Mucosa of gallbladder (tissue), 1 donor: ENCODE measurements around the gene PHLDB2. TPM values are rescaled to one million over a fixed set of nuclear protein-coding genes. Genes with fewer than 3 reads are reported as not detected.

Source experiments
- DNase-seq: peaks from one replicate; pipeline ENCODE4 v3.0.0-alpha.2; 2020; ENCODE audit warnings: low spot score
- total RNA-seq: library from RNA; stranded (reverse); gene quantifications from one replicate; pipeline ENCODE4 v1.2.1, GENCODE V29; 2021
- donor health status: DM: no; HTN: no; CAD: no.

PHLDB2 gene
- total RNA-seq, 1 donor from 2014 or later, result 36.4 TPM

DNA sequence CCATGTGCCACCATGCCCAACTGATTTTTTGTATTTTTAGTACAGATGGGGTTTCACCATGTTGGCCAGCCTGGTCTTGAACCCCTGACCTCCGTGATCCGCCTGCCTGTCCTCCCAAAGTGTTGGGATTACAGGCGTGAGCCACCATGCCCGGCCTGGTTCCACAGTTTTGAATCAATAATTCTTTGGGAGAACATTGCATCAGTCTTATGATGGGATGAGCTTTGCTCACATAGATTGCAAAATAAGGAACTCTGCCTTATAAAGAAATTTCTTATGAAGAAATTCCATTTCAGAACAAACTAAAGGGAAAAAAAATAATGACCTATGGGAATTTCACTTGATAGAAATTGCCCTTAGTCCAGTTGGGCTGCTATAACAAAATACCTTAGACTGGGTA is 159.6 kb downstream of the PHLDB2 start:
- no peak for DNase-seq

DNA sequence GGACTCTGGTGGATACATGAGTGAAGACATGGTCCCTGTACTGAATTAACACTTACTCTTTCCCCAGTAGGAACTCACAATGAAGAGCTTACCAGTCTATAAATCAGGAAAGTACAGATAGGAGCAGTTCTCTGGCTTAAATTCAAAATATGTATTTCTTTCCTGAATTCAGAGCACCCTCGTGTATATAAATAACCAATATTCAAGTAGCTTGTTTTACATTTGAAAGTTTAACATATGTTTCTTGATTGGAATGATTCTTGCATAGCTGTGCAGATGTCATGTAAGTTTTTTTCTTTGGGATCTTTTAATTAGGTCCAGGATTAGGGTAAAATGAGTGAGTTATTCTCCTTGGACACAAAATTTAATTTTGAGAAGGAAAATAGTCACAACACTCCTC is 160.7 kb downstream of the PHLDB2 start:
- no peak for DNase-seq

DNA sequence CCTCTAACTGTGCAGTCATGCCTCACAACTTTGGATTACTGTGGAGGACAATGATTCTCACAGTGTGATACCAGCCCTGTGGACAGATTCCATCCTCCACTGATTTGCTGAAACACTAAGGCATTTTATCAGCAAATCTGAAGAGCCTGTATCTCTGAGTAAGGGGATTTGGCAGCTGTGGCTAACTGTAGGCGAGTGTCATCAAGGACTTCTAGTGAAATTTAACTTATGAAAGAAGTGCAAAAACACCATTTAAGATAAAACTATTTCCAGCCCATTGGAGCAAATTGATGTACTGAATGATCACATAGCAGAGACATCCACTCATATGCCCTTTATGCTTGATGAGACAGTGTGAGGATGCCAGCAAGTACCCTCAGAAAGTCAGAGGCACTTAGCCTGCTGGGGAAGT is 161.6 kb downstream of the PHLDB2 start:
- DNase-seq, result no peak

Other genes with a start within 250 kb of the PHLDB2 start
- 7.2 TPM for gene PLCXD2, start 184.6 kb upstream of the PHLDB2 start, total RNA-seq
- 34.2 TPM for gene ABHD10, start 119.8 kb downstream of the PHLDB2 start, total RNA-seq
- not detected for gene TAGLN3, start 139.7 kb downstream of the PHLDB2 start, total RNA-seq
- gene TMPRSS7, start 175.5 kb downstream of the PHLDB2 start, total RNA-seq, result 0.12 TPM
- 24.3 TPM for gene C3orf52, start 227.1 kb downstream of the PHLDB2 start, total RNA-seq